ENCODE measurements around the gene TPH2.

GRCh38 chr12:71958993-71959578 is 20.4 kb downstream of the TPH2 start:
- TF ChIP-seq SPI1 (IDR thresholded peaks at IDR 0.05; ENCODE audit: low read depth, low read length): no peak
- TF ChIP-seq POLR2A (IDR thresholded peaks at IDR 0.05; ENCODE audit: low read depth, low read length): no peak

Measured in GM12891 (cell line).